H1 (cell line): Measurements from ENCODE around the gene CNOT6. TPM values are rescaled to one million over a fixed set of nuclear protein-coding genes. Genes with fewer than 3 reads are reported as not detected.

Experiments
- CTCF ChIA-PET: fragments of 300-600 bp; sonication (Branson Sonifier 250); formaldehyde crosslinking; loops from one replicate; lab custom pipeline; 2021; ENCODE audit not compliant: partially characterized antibody; lab: Charles Lee
- POLR2A ChIA-PET: fragments of 300-600 bp; sonication (Branson Sonifier 250); formaldehyde crosslinking; loops from one replicate; lab custom pipeline; 2021; ENCODE audit warnings: inconsistent platforms; ENCODE audit not compliant: partially characterized antibody; lab: Charles Lee
- DNase-seq, 2 experiments: peaks; one replicate each; pipeline versions ENCODE4 v3.0.0 to v3.0.0-alpha.2; 2010 to 2022; ENCODE audit warnings: low spot score in 2 of 2, low read depth in 1 of 2, mixed read lengths in 1 of 2
- FAIRE-seq: peaks from 2 replicates; lab custom pipeline; 2011; peaks lifted over from hg19 to GRCh38; lab: Jason Lieb, UNC
- H2AFZ ChIP-seq: 2 replicates; pipeline ENCODE4 v1.8.1; 2012; ENCODE audit warnings: low read length, inconsistent platforms
- H2AK5ac ChIP-seq: 2 replicates; pipeline ENCODE4 v1.6.1; 2013; ENCODE audit warnings: low read depth, low read length
- H2BK120ac ChIP-seq: replicated peaks from 2 replicates; pipeline ENCODE3; 2013; ENCODE audit warnings: low read depth, low read length, inconsistent platforms
- H2BK12ac ChIP-seq: 2 replicates; pipeline ENCODE4 v1.6.1; 2013; ENCODE audit warnings: low read depth, low read length
- H2BK15ac ChIP-seq: 2 replicates; pipeline ENCODE4 v1.6.1; 2013; ENCODE audit warnings: low read length
- H2BK20ac ChIP-seq: 2 replicates; pipeline ENCODE4 v1.6.1; 2013; ENCODE audit warnings: low read length
- H2BK5ac ChIP-seq: 2 replicates; pipeline ENCODE4 v1.6.1; 2013; ENCODE audit warnings: low read depth, low read length
- H3K14ac ChIP-seq: 2 replicates; pipeline ENCODE4 v1.6.1; 2013; ENCODE audit warnings: inconsistent platforms; ENCODE audit not compliant: insufficient read length
- H3K18ac ChIP-seq: 2 replicates; pipeline ENCODE4 v1.6.1; 2013; ENCODE audit warnings: low read length; ENCODE audit errors: extremely low read depth
- H3K23ac ChIP-seq: 2 replicates; pipeline ENCODE4 v1.6.1; 2013; ENCODE audit warnings: inconsistent platforms; ENCODE audit not compliant: insufficient read length
- H3K23me2 ChIP-seq: 2 replicates; pipeline ENCODE4 v1.6.1; 2013; ENCODE audit warnings: low read depth, low read length
- H3K27ac ChIP-seq: 2 replicates; pipeline ENCODE4 v1.6.1; 2011; ENCODE audit warnings: low read depth, low read length, inconsistent platforms
- H3K27me3 ChIP-seq, 4 experiments: replicated peaks in 1 of 4; 1 replicate in 1 of 4; 2 replicates in 3 of 4; pipeline versions ENCODE4 v1.6.1 to v1.8.1; 2011 to 2013; ENCODE audit warnings: low read length in 3 of 4, mild to moderate bottlenecking in 3 of 4, inconsistent platforms in 2 of 4, mixed read lengths in 2 of 4, moderate library complexity in 1 of 4; ENCODE audit not compliant: control insufficient read depth in 3 of 4, insufficient read depth in 3 of 4; ENCODE audit errors: extremely low read depth in 1 of 4
- H3K36me3 ChIP-seq, 4 experiments: 2 replicates each; pipeline versions ENCODE4 v1.6.1 to v1.8.1; 2011 to 2013; ENCODE audit warnings: mild to moderate bottlenecking in 4 of 4, low read length in 3 of 4, moderate library complexity in 2 of 4, control low read depth in 1 of 4, inconsistent platforms in 1 of 4; ENCODE audit not compliant: insufficient read depth in 4 of 4, control insufficient read depth in 2 of 4
- H3K4ac ChIP-seq: replicated peaks from 2 replicates; pipeline ENCODE3; 2013; ENCODE audit warnings: low read length, low read depth, mixed read lengths, inconsistent platforms; ENCODE audit not compliant: insufficient read length
- H3K4me1 ChIP-seq, 4 experiments: replicated peaks in 1 of 4; 1 replicate in 1 of 4; 2 replicates in 3 of 4; pipeline versions ENCODE4 v1.6.1 to v1.8.1; 2011 to 2013; ENCODE audit warnings: low read length in 3 of 4, inconsistent platforms in 2 of 4, mixed read lengths in 1 of 4; ENCODE audit not compliant: insufficient read depth in 4 of 4, control insufficient read depth in 3 of 4
- H3K4me2 ChIP-seq, 2 experiments: 2 replicates each; pipeline versions ENCODE4 v1.6.1 to v1.8.1; 2011 to 2013; ENCODE audit warnings: low read depth in 2 of 2, low read length in 2 of 2, control low read depth in 1 of 2, inconsistent platforms in 1 of 2, mild to moderate bottlenecking in 1 of 2; ENCODE audit not compliant: insufficient read depth in 1 of 2
- H3K4me3 ChIP-seq, 4 experiments: fragments of 200-600, 300-600 bp in 1 of 4; sonication (generic), shearing (Covaris generic), sonication (Bioruptor Twin) in 1 of 4; 2 replicates each; pipeline versions ENCODE4 v1.5.1 to v1.8.1; 2011 to 2016; ENCODE audit warnings: low read length in 4 of 4, low read depth in 3 of 4, control low read depth in 2 of 4, inconsistent platforms in 2 of 4, mild to moderate bottlenecking in 2 of 4, mixed read lengths in 1 of 4, moderate library complexity in 1 of 4; ENCODE audit not compliant: insufficient read depth in 2 of 4; ENCODE audit errors: extremely low read depth in 1 of 4
- H3K56ac ChIP-seq: replicated peaks from 2 replicates; pipeline ENCODE3; 2013; ENCODE audit warnings: low read depth, mild to moderate bottlenecking, mixed read lengths, low read length, inconsistent platforms; ENCODE audit not compliant: insufficient read length
- H3K79me1 ChIP-seq: 2 replicates; pipeline ENCODE4 v1.6.1; 2013; ENCODE audit warnings: low read depth, low read length, control low read depth
- H3K79me2 ChIP-seq, 2 experiments: 2 replicates each; pipeline versions ENCODE4 v1.6.1 to v1.8.1; 2012 to 2013; ENCODE audit warnings: low read length in 2 of 2, mild to moderate bottlenecking in 2 of 2, inconsistent platforms in 1 of 2; ENCODE audit not compliant: insufficient read depth in 2 of 2, control insufficient read depth in 1 of 2
- H3K9ac ChIP-seq, 4 experiments: replicated peaks in 1 of 4; 1 replicate in 1 of 4; 2 replicates in 3 of 4; pipeline versions ENCODE4 v1.6.1 to v1.8.1; 2011 to 2013; ENCODE audit warnings: low read depth in 3 of 4, low read length in 3 of 4, control low read depth in 2 of 4, mild to moderate bottlenecking in 2 of 4, moderate library complexity in 2 of 4, inconsistent platforms in 1 of 4; ENCODE audit errors: extremely low read depth in 1 of 4
- H3K9me3 ChIP-seq, 2 experiments: 2 replicates each; pipeline versions ENCODE4 v1.6.1 to v1.8.1; 2012 to 2013; ENCODE audit warnings: mild to moderate bottlenecking in 2 of 2, moderate library complexity in 2 of 2, control low read depth in 1 of 2, inconsistent platforms in 1 of 2, low read depth in 1 of 2, low read length in 1 of 2, mixed read lengths in 1 of 2; ENCODE audit not compliant: insufficient read depth in 2 of 2
- H4K20me1 ChIP-seq, 2 experiments: replicated peaks in 1 of 2; 2 replicates each; pipeline versions ENCODE3 to v1.8.1; 2011 to 2013; ENCODE audit warnings: inconsistent platforms in 2 of 2, low read length in 2 of 2, mild to moderate bottlenecking in 1 of 2; ENCODE audit not compliant: insufficient read depth in 2 of 2, control insufficient read depth in 1 of 2
- H4K5ac ChIP-seq: 2 replicates; pipeline ENCODE4 v1.6.1; 2013; ENCODE audit warnings: low read length, low read depth, mixed read lengths, inconsistent platforms; ENCODE audit not compliant: insufficient read length
- H4K8ac ChIP-seq: 2 replicates; pipeline ENCODE4 v1.8.0; 2013; ENCODE audit warnings: mild to moderate bottlenecking, moderate library complexity, low read length, inconsistent platforms; ENCODE audit not compliant: insufficient read depth; ENCODE audit errors: extremely low read depth
- H4K91ac ChIP-seq: replicated peaks from 2 replicates; pipeline ENCODE3; 2013; ENCODE audit warnings: low read length, mixed read lengths, inconsistent platforms; ENCODE audit not compliant: insufficient read length
- CTBP2 ChIP-seq: IDR thresholded peaks from 2 replicates; pipeline ENCODE4 v1.7.0; 2011; ENCODE audit warnings: borderline replicate concordance, mild to moderate bottlenecking, moderate library complexity, mixed read lengths, low read length; ENCODE audit not compliant: insufficient read depth, insufficient read length
- E2F6 ChIP-seq: IDR thresholded peaks from 2 replicates; pipeline ENCODE4 v1.6.1; 2012; ENCODE audit warnings: inconsistent platforms
- KDM4A ChIP-seq: IDR thresholded peaks from one replicate; pipeline ENCODE4 v1.7.1; 2012; ENCODE audit warnings: low read depth, mild to moderate bottlenecking, moderate library complexity, low read length, inconsistent platforms; ENCODE audit not compliant: severe bottlenecking
- MAX ChIP-seq: IDR thresholded peaks from 2 replicates; pipeline ENCODE4 v1.6.1; 2012; ENCODE audit warnings: inconsistent platforms
- WGBS, 2 experiments: shearing (Covaris generic) in 1 of 2; methylation state at CpG; one replicate each; pipeline versions ENCODE4 v1.1.6 to v1.1.7; 2013 to 2015; ENCODE audit warnings: low lambda C conversion rate in 2 of 2, mixed read lengths in 2 of 2, inconsistent platforms in 1 of 2, low coverage in 1 of 2, missing lambda C conversion rate in 1 of 2; ENCODE audit not compliant: insufficient replicate concordance in 2 of 2, insufficient coverage in 1 of 2, insufficient read length in 1 of 2; ENCODE audit errors: extremely low coverage in 1 of 2, missing lambda C conversion rate in 1 of 2; 5-methylcytosine and 5-hydroxymethylcytosine counted together
- polyA plus RNA-seq, 7 experiments: library from polyadenylated mRNA; depleted of rRNA in 3 of 7; stranded (reverse) in 5 of 7; unstranded in 2 of 7; fragments of >200 nt in 5 of 7; fragments of 200-250 nt in 2 of 7; gene quantifications; 1 replicate in 5 of 7; 2 replicates in 1 of 7; 4 replicates in 1 of 7; pipeline versions ENCODE4 v1.2.1 to v1.2.3, GENCODE V29; 2011 to 2013; ENCODE audit warnings: missing spikeins in 2 of 7, mixed read lengths in 2 of 7
- total RNA-seq: library from RNA; stranded (reverse); fragmentation: NEBNext Ultra II Directional; extraction: Animal tissue kit (Norgen Biotek cat#: 25700); gene quantifications from 2 replicates; pipeline ENCODE4 v1.2.1, GENCODE V29; 2021

CNOT6 gene
- total and polyA plus RNA-seq, 2 of the 8 experiments (the other 6 are each of a cell fraction or from before 2014, with no cell fraction given), result 10.7 to 45.4 TPM

- Histone ChIP-seq H3K14ac (no peak within 1 kb of the TSS), H2BK120ac (no peak within 1 kb of the TSS), H3K4ac (no peak within 1 kb of the TSS), H3K27me3 (peaks cover 22 to 51% (median 40%) of the 10 kb centered on the region in 4 experiments), H3K23me2 (peaks cover 20% of the 10 kb centered on the region; the same call in 1 of the 2 replicates), H3K9me3 (no peaks in the 10 kb centered on the region), H3K36me3 (no peaks in the 10 kb centered on the region; a peak in 1 of 8 replicates), H2AK5ac (no peak within 1 kb of the TSS), H2BK5ac (no peak within 1 kb of the TSS), H2AFZ (peak within 1 kb of the TSS; percentile 50; the same call in 1 of the 2 replicates), H3K23ac (no peak within 1 kb of the TSS), H3K27ac (no peak within 1 kb of the TSS), H3K79me2 (no peaks in the 10 kb centered on the region), H3K79me1 (no peaks in the 10 kb centered on the region), H4K91ac (no peak within 1 kb of the TSS), H3K56ac (no peak within 1 kb of the TSS), H4K20me1 (peaks cover 0 to 4% of the 10 kb centered on the region in 2 experiments), H3K18ac (no peak within 1 kb of the TSS; the same call in 1 of the 2 replicates), H4K5ac (no peak within 1 kb of the TSS), H2BK20ac (no peak within 1 kb of the TSS), H2BK12ac (no peak within 1 kb of the TSS), H4K8ac (peak within 1 kb of the TSS; percentile 60; the same call in 1 of the 2 replicates), H3K4me1 (peaks cover 0 to 9% (median 3%) of the 10 kb centered on the region in 4 experiments; a peak in 5 of 7 replicates), H3K4me2 (peak within 1 kb of the TSS; percentile 85 to 97), H3K4me3 (peak within 1 kb of the TSS; percentile 3 to 69 (median 46)), H2BK15ac (no peak within 1 kb of the TSS), H3K9ac (no peak within 1 kb of the TSS)
- 12% methylated on average over 34 of the region's 60 CpGs; no CpG with 5 or more reads in 1 of the 2 experiments for WGBS, 2 experiments
- TF ChIP-seq MAX, result peak; percentile 21; the same call in 1 of the 2 replicates
- peak; percentile 42 for TF ChIP-seq E2F6
- no peak for TF ChIP-seq CTBP2
- peak; percentile 89 for TF ChIP-seq KDM4A
- FAIRE-seq (no peak), DNase-seq (peak in 1 of 2 experiments; percentile 59)
- CTCF ChIA-PET, result interaction anchor here (1.5 to 1.6 kb wide), 4 partner anchors 11 to 127 kb away, joined by 3 to 7 read pairs (median 4); no protein-coding TSS in a partner anchor
- POLR2A ChIA-PET, result interaction anchor here (0.6 to 2.3 kb wide), 2 partner anchors 11 to 19 kb away, joined by 3 to 9 read pairs; no protein-coding TSS in a partner anchor
These were observed 97.2 kb downstream of the CNOT6 start, which contains the start of gene SCGB3A1 for GRCh38 chr5:180591311-180591887. TSS of gene SCGB3A1 (minus strand) at chr5:180591499. CDS start at chr5:180591462, 37 bp downstream.
